HG03469 (cell line): ENCODE results near the gene GRM4.

ENCODE experiments used
- ATAC-seq: cut with Tn5 transposase; IDR thresholded peaks from one replicate; pipeline ENCODE4 v1.9.1; 2021; ENCODE audit warnings: mild to moderate bottlenecking, moderate library complexity, moderate number of reproducible peaks; ENCODE audit not compliant: unreplicated experiment

Gene GRM4

GRCh38 chr6:33999567-33999966, 146.3 kb downstream of the GRM4 start:
- ATAC-seq: no peak

- no peak for ATAC-seq
Measured at GRCh38 chr6:33998660-33999059, 147.2 kb downstream of the GRM4 start.

- ATAC-seq: no peak
Measured at GRCh38 chr6:33997265-33997664, 148.6 kb downstream of the GRM4 start.

- ATAC-seq: no peak
Measured at GRCh38 chr6:33996120-33996475, 149.8 kb downstream of the GRM4 start.

- ATAC-seq: no peak
Measured at GRCh38 chr6:33995309-33996119, 150.4 kb downstream of the GRM4 start.

GRCh38 chr6:33994472-33995308, 151.2 kb downstream of the GRM4 start:
- ATAC-seq: no peak

GRCh38 chr6:33993653-33994471, 152.0 kb downstream of the GRM4 start:
- no peak for ATAC-seq

- ATAC-seq: no peak
Measured at GRCh38 chr6:33993091-33993490, 152.8 kb downstream of the GRM4 start.

- no peak for ATAC-seq
Measured at GRCh38 chr6:33992191-33992590, 153.7 kb downstream of the GRM4 start.

GRCh38 chr6:33991610-33992009, 154.3 kb downstream of the GRM4 start:
- ATAC-seq: no peak

- no peak for ATAC-seq
Measured at GRCh38 chr6:33990061-33990541, 155.8 kb downstream of the GRM4 start.

GRCh38 chr6:33989016-33989854, 156.7 kb downstream of the GRM4 start:
- ATAC-seq: no peak

- ATAC-seq: no peak
Measured at GRCh38 chr6:33988121-33989015, 157.5 kb downstream of the GRM4 start.

- ATAC-seq: no peak
Measured at GRCh38 chr6:33987531-33988021, 158.3 kb downstream of the GRM4 start.

GRCh38 chr6:33985947-33986346, 159.9 kb downstream of the GRM4 start:
- no peak for ATAC-seq

GRCh38 chr6:33985313-33985751, 160.6 kb downstream of the GRM4 start:
- no peak for ATAC-seq

- no peak for ATAC-seq
Measured at GRCh38 chr6:33984466-33985312, 161.2 kb downstream of the GRM4 start.
